ENCODE data around the gene LCMT2. TPM values are rescaled to one million over a fixed set of nuclear protein-coding genes. Genes with fewer than 3 reads are reported as not detected.

Gene LCMT2
- total and polyA plus RNA-seq, 8 donors: 6.9 to 10.9 (median 9.0) TPM

DNA sequence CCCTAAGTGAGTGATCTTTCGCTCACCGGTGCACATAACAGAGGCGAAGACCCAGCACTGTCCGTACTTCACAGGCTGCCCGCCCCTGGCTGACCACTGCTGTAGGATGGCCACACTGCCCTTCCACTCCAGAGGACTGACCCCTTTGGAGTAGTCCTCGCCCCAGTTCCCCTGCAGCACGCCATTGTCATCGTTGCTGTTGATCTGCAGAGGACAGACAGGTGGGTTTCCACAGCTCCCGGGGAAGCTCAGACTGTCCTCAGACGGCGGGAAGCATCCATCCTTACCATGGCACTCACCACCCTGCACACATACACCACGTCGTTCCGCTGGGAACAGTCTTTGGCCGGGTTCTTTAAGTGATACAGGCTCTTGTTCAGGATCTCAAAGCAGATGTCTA lies 43.1 kb downstream of the LCMT2 start:
- ATAC-seq (no peak), DNase-seq (no peak)
- intact Hi-C loops (cut with DNase I): no loop called here
- Histone ChIP-seq H3K4me3 (no peak overlapping the region), H3K36me3 (no peaks in the 10 kb centered on the region), H3K27ac (no peak overlapping the region), H3K4me1 (peaks cover 0 to 13% of the 10 kb centered on the region in 2 donors), H3K27me3 (peaks cover 0 to 6% of the 10 kb centered on the region in 2 donors), H3K9me3 (no peaks in the 10 kb centered on the region)
- TF ChIP-seq, protein P1, sequence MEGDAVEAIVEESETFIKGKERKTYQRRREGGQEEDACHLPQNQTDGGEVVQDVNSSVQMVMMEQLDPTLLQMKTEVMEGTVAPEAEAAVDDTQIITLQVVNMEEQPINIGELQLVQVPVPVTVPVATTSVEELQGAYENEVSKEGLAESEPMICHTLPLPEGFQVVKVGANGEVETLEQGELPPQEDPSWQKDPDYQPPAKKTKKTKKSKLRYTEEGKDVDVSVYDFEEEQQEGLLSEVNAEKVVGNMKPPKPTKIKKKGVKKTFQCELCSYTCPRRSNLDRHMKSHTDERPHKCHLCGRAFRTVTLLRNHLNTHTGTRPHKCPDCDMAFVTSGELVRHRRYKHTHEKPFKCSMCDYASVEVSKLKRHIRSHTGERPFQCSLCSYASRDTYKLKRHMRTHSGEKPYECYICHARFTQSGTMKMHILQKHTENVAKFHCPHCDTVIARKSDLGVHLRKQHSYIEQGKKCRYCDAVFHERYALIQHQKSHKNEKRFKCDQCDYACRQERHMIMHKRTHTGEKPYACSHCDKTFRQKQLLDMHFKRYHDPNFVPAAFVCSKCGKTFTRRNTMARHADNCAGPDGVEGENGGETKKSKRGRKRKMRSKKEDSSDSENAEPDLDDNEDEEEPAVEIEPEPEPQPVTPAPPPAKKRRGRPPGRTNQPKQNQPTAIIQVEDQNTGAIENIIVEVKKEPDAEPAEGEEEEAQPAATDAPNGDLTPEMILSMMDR (IDR thresholded peaks at IDR 0.05): no peak

DNA sequence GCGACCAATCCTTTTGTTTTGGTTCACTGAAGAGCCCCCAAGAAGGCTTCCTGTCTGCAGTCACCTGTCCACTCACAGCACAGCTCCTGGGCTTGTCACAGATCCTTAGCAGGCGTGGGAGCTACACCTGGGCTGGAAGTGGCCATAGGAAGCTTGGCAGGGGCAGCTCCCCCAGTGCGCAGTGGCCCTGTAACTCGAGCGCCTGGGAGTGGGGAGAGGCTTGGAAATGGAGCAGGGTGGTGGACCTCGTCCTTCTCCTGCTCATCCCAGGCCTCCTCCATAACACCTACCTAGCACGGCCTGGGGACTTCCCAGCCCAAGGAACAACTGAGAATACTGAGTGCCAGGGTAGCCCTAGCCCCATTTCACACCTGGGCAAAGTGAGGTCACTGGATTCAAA lies 44.3 kb downstream of the LCMT2 start:
- intact Hi-C loops (cut with DNase I): no loop called here
- DNase-seq (no peak), ATAC-seq (peak; percentile 12)
- Histone ChIP-seq H3K36me3 (no peaks in the 10 kb centered on the region), H3K4me1 (peaks cover 0 to 13% of the 10 kb centered on the region in 2 donors), H3K27ac (no peak overlapping the region), H3K9me3 (no peaks in the 10 kb centered on the region), H3K4me3 (no peak overlapping the region), H3K27me3 (no peaks in the 10 kb centered on the region)
- TF ChIP-seq, protein P1 (IDR thresholded peaks at IDR 0.05): no peak

- DNase-seq (peak in 2 of 4 donors; percentile 48 to 49), ATAC-seq (peak; percentile 92)
- no peaks in the 10 kb centered on the region for H3K36me3 ChIP-seq
- TF ChIP-seq, protein P1 (IDR thresholded peaks at IDR 0.05): peak; percentile 59 to 74
- H3K4me1 ChIP-seq: peaks cover 0 to 13% of the 10 kb centered on the region in 2 donors
- H3K9me3 ChIP-seq: no peaks in the 10 kb centered on the region
- no peaks in the 10 kb centered on the region for H3K27me3 ChIP-seq
- intact Hi-C loops (cut with DNase I): no loop called here
- no peak overlapping the region for H3K4me3 ChIP-seq
- H3K27ac ChIP-seq: no peak overlapping the region
Measured at GRCh38 chr15:43285609-43286037, 44.8 kb downstream of the LCMT2 start.

DNA sequence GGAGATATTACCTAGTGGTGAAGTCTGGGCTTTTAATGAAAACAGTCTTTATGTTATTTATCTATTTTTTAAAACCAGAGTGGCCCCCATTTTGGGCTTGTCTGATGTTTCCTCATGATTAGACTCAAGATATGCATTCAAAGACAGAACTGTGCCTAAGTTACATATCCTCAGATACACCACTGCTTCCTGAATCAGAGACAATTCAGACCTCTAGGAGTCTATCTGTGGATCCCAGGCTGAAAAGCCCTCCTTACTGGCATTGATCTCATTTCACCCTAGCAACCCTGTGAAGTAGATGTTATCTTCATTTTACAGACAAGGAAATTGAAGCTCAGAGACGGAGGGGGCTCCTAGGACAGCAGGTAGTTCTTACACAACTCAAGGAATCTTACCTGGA lies 46.8 kb downstream of the LCMT2 start:
- Histone ChIP-seq H3K27ac (no peak overlapping the region), H3K4me3 (no peak overlapping the region), H3K36me3 (no peaks in the 10 kb centered on the region), H3K4me1 (peaks cover 0 to 13% of the 10 kb centered on the region in 2 donors), H3K9me3 (no peaks in the 10 kb centered on the region), H3K27me3 (peaks cover 0 to 11% of the 10 kb centered on the region in 2 donors)
- DNase-seq (no peak), ATAC-seq (no peak)
- intact Hi-C loops (cut with DNase I): no loop called here
- TF ChIP-seq, protein P1 (IDR thresholded peaks at IDR 0.05): no peak

DNA sequence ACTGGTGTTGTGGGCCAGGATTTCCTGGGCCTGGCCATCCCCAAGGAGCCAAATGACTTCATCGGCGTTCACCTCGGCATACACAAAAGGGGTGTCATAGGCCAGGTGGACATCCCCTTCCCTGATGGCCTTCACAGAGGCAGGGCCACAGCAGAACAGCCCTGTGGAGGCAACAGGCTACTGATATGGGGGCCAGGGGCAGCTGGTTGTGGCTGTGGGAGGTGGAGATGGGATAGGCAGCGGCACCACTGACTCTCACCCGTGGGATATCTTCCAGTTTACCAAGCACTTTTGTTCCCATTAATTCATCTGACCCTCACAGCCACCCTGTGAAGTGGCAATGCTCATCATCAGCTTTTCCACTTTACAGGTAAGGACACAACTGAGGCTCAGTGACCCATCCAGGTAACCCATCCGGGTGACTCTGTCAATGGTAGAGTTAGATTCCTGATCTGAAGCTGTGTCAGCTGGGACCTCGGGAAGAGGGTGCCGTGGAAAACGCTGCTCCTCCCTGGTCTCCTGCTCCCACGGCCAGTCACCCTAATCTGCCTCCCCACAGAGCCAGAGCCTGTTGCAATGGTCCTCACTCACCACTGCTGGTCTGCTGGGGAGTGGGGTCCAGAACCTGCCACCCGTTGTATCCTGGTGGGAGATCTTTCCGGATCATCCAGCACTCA lies 48.3 kb downstream of the LCMT2 start:
- H3K36me3 ChIP-seq: no peaks in the 10 kb centered on the region

More for the DNA sequence above, 48.3 kb downstream of the LCMT2 start:
- DNase-seq: no peak
- Histone ChIP-seq H3K9me3 (no peaks in the 10 kb centered on the region), H3K4me1 (peaks cover 0 to 13% of the 10 kb centered on the region in 2 donors), H3K27ac (no peak overlapping the region), H3K4me3 (no peak overlapping the region), H3K27me3 (peaks cover 0 to 11% of the 10 kb centered on the region in 2 donors)
- ATAC-seq: no peak
- TF ChIP-seq, protein P1 (IDR thresholded peaks at IDR 0.05): no peak
- intact Hi-C loops (cut with DNase I): no loop called here
